K562 (cell line): ENCODE measurements around the gene NR3C1. TPM values are rescaled to one million over a fixed set of nuclear protein-coding genes. Genes with fewer than 3 reads are reported as not detected.

Source experiments
- ATAC-seq: fragments of 200-7000 bp; cut with Tn5 transposase; 3 replicates; pipeline ENCODE4 v1.9.1; 2020; ENCODE audit warnings: moderate library complexity
- BruUV-seq: library from RNA; stranded (reverse); fragments of 400-500 nt; replicated peaks from 2 replicates; lab custom pipeline; 2021; lab: Mats Ljungman, UMichigan
- CTCF ChIA-PET: fragments of 300-600 bp; formaldehyde crosslinking; extraction: SDS; loops from one replicate; lab custom pipeline; 2021; ENCODE audit warnings: low intra/inter-chr PET ratio; lab: Yijun Ruan, JAX
- POLR2A ChIA-PET: fragments of 300-600, 350-650 bp; sonication (Branson Sonifier 250); formaldehyde crosslinking; extraction: SDS; loops from one replicate; lab custom pipeline; 2021; ENCODE audit warnings: antibody characterized with exemption, inconsistent platforms; lab: Yijun Ruan, JAX
- DNase-seq, 4 experiments: peaks; one replicate each; pipeline versions ENCODE4 v3.0.0 to v3.0.0-alpha.2; 2011 to 2018; ENCODE audit warnings: low spot score in 3 of 4, mixed read lengths in 3 of 4; ENCODE audit errors: extremely low read depth in 1 of 4
- FAIRE-seq: peaks from 2 replicates; lab custom pipeline; 2011; peaks lifted over from hg19 to GRCh38; lab: Jason Lieb, UNC
- H2AFZ ChIP-seq: 2 replicates; pipeline ENCODE4 v1.6.0; 2011; ENCODE audit warnings: low read depth, low read length, control low read depth, inconsistent platforms
- H3K27ac ChIP-seq: fragments of 200-600 bp; 3 replicates; pipeline ENCODE4 v1.8.0; 2011; ENCODE audit warnings: low read depth, mild to moderate bottlenecking, control low read depth, inconsistent platforms, low read length, moderate library complexity, mixed read lengths; ENCODE audit errors: extremely low read depth
- H3K27me3 ChIP-seq, 2 experiments: fragments of 300-600 bp in 1 of 2; 2 replicates in 1 of 2; 3 replicates in 1 of 2; pipeline versions ENCODE4 v1.6.0 to v1.8.0; 2011; ENCODE audit warnings: inconsistent platforms in 2 of 2, low read length in 2 of 2, mild to moderate bottlenecking in 1 of 2, mixed read lengths in 1 of 2, moderate library complexity in 1 of 2; ENCODE audit not compliant: control insufficient read depth in 2 of 2, insufficient read depth in 2 of 2
- H3K36me3 ChIP-seq: fragments of 300-600 bp; 3 replicates; pipeline ENCODE4 v1.8.0; 2011; ENCODE audit warnings: mild to moderate bottlenecking, low read length, inconsistent platforms; ENCODE audit not compliant: control insufficient read depth, insufficient read depth
- H3K4me1 ChIP-seq, 2 experiments: fragments of 200-600 bp in 1 of 2; replicated peaks in 1 of 2; 2 replicates in 1 of 2; 3 replicates in 1 of 2; pipeline versions ENCODE4 v1.5.1 to v1.8.0; 2011; ENCODE audit warnings: inconsistent platforms in 2 of 2, low read length in 2 of 2, mild to moderate bottlenecking in 1 of 2, mixed read lengths in 1 of 2, moderate library complexity in 1 of 2; ENCODE audit not compliant: control insufficient read depth in 2 of 2, insufficient read depth in 2 of 2
- H3K4me2 ChIP-seq: 2 replicates; pipeline ENCODE4 v1.6.1; 2011; ENCODE audit warnings: low read length, control low read depth, inconsistent platforms, mixed read lengths; ENCODE audit not compliant: insufficient read depth
- H3K4me3 ChIP-seq: fragments of 200-600 bp; sonication (generic), shearing (Covaris generic); 2 replicates; pipeline ENCODE4 v1.5.1; 2016; ENCODE audit warnings: control low read depth, inconsistent platforms
- H3K79me2 ChIP-seq: fragments of 200-600 bp; 3 replicates; pipeline ENCODE4 v1.8.0; 2011; ENCODE audit warnings: low read length, inconsistent platforms; ENCODE audit not compliant: control insufficient read depth, insufficient read depth
- H3K9ac ChIP-seq, 2 experiments: 2 replicates each; pipeline versions ENCODE4 v1.6.0 to v1.6.1; 2011; ENCODE audit warnings: low read depth in 2 of 2, low read length in 2 of 2, control low read depth in 1 of 2, inconsistent platforms in 1 of 2, mild to moderate bottlenecking in 1 of 2, mixed read lengths in 1 of 2; ENCODE audit not compliant: insufficient read depth in 1 of 2
- H3K9me1 ChIP-seq: one replicate; pipeline ENCODE4 v1.6.0; 2011; ENCODE audit warnings: inconsistent platforms, mild to moderate bottlenecking, low read length, moderate library complexity; ENCODE audit not compliant: control insufficient read depth, insufficient read depth
- H3K9me3 ChIP-seq: replicated peaks from 2 replicates; pipeline ENCODE4 v1.5.1; 2011; ENCODE audit warnings: low read depth, low read length, inconsistent platforms; ENCODE audit not compliant: control insufficient read depth, insufficient read depth
- H4K20me1 ChIP-seq: replicated peaks from 2 replicates; pipeline ENCODE4 v1.6.1; 2011; ENCODE audit warnings: low read length, inconsistent platforms, mixed read lengths; ENCODE audit not compliant: control insufficient read depth, insufficient read depth
- GABPB1 ChIP-seq: sonication (generic); formaldehyde crosslinking; IDR thresholded peaks from 2 replicates; pipeline ENCODE4 v1.8.0; 2022; ENCODE audit warnings: mild to moderate bottlenecking, missing genetic modification reagents
- KLF13 ChIP-seq: fragments of 450-650 bp; IDR thresholded peaks from 2 replicates; pipeline ENCODE4 v1.6.1; 2016; ENCODE audit warnings: missing genetic modification characterization, low read depth, mild to moderate bottlenecking, missing compliant biosample characterization, moderate library complexity, borderline replicate concordance
- MEIS2 ChIP-seq: fragments of 450-650 bp; IDR thresholded peaks from 2 replicates; pipeline ENCODE4 v1.6.1; 2014; ENCODE audit warnings: mild to moderate bottlenecking; ENCODE audit not compliant: partially characterized antibody
- NFE2L1 ChIP-seq: fragments of 450-650 bp; IDR thresholded peaks from 2 replicates; pipeline ENCODE4 v1.6.1; 2016; ENCODE audit warnings: missing genetic modification characterization, low read depth, mild to moderate bottlenecking, missing compliant biosample characterization, moderate library complexity, borderline replicate concordance
- NR2C1 ChIP-seq, 2 experiments: fragments of 450-650 bp; IDR thresholded peaks; 2 replicates each; pipeline ENCODE4 v1.6.1; 2017; ENCODE audit warnings: mild to moderate bottlenecking in 2 of 2, antibody characterized with exemption in 1 of 2, inconsistent platforms in 1 of 2, missing compliant biosample characterization in 1 of 2, missing genetic modification characterization in 1 of 2
- SMARCB1 ChIP-seq: IDR thresholded peaks from 2 replicates; pipeline ENCODE4 v1.6.1; 2011; ENCODE audit warnings: improper control_type of control experiment, low read depth; ENCODE audit not compliant: insufficient read length
- SREBF2 ChIP-seq: sonication (generic); formaldehyde crosslinking; IDR thresholded peaks from 2 replicates; pipeline ENCODE4 v1.4.0; 2020; ENCODE audit warnings: mild to moderate bottlenecking, missing genetic modification reagents
- ZNF140 ChIP-seq: fragments of 250-450 bp; sonication (Bioruptor Pico); IDR thresholded peaks from 2 replicates; pipeline ENCODE4 v1.8.0; 2021; ENCODE audit warnings: moderate library complexity, mild to moderate bottlenecking, inconsistent platforms
- ZNF3 ChIP-seq: fragments of 250-450 bp; sonication (Bioruptor Pico); IDR thresholded peaks from 2 replicates; pipeline ENCODE4 v1.5.0; 2021; ENCODE audit warnings: mild to moderate bottlenecking, moderate library complexity
- ZNF311 ChIP-seq: fragments of 250-450 bp; sonication (Bioruptor Pico); IDR thresholded peaks from 2 replicates; pipeline ENCODE4 v1.4.0; 2020; ENCODE audit warnings: mild to moderate bottlenecking, moderate library complexity
- WGBS: fragments of 100-300 bp; shearing (Covaris generic); methylation state at CpG from one replicate; pipeline ENCODE4 v1.1.6; 2016; ENCODE audit warnings: low coverage, mixed read lengths; ENCODE audit not compliant: insufficient coverage; ENCODE audit errors: missing lambda C conversion rate; 5-methylcytosine and 5-hydroxymethylcytosine counted together
- in situ Hi-C: fragments of 300-500 bp; cut with MboI; formaldehyde crosslinking; loops from 4 replicates; pipeline ENCODE4 v1.15.0; 2018; ENCODE audit warnings: inconsistent platforms, mixed read lengths
- intact Hi-C: fragments of 100-400 bp; cut with micrococcal nuclease; formaldehyde crosslinking; loops from 2 replicates; pipeline ENCODE4 v1.14.2; 2022
- polyA plus RNA-seq, 8 experiments: library from polyadenylated mRNA; depleted of rRNA in 4 of 8; stranded (reverse) in 5 of 8; unstranded in 3 of 8; fragments of >200 nt; fragmentation: Nextera tagmentation in 2 of 8; fragmentation: Illumina TruSeq in 1 of 8; extraction: Ambion mirVana in 2 of 8; extraction: Trizol in 1 of 8; gene quantifications; 2 replicates each; pipeline versions ENCODE4 v1.2.1 to v1.2.3, GENCODE V29; 2011 to 2014; ENCODE audit warnings: inconsistent platforms in 1 of 8, missing spikeins in 1 of 8
- total RNA-seq, 7 experiments: library from RNA; depleted of rRNA in 6 of 7; stranded (reverse); fragments of >200 nt in 6 of 7; fragmentation: Illumina TruSeq in 2 of 7; extraction: Trizol in 2 of 7; gene quantifications; 2 replicates each; pipeline versions ENCODE4 v1.2.1 to v1.2.3, GENCODE V29; 2011 to 2021; ENCODE audit warnings: low replicate concordance in 1 of 7
- TF ChIP-seq, protein P1 (sequence below), 2 experiments: fragments of 450-650 bp; IDR thresholded peaks; 2 replicates each; pipeline ENCODE4 v1.6.1; 2016

Gene NR3C1
- total and polyA plus RNA-seq, 9 of the 15 experiments (the other 6 are each of a cell fraction or from before 2014, with no cell fraction given): 8.2 to 36.0 (median 15.0) TPM

DNA sequence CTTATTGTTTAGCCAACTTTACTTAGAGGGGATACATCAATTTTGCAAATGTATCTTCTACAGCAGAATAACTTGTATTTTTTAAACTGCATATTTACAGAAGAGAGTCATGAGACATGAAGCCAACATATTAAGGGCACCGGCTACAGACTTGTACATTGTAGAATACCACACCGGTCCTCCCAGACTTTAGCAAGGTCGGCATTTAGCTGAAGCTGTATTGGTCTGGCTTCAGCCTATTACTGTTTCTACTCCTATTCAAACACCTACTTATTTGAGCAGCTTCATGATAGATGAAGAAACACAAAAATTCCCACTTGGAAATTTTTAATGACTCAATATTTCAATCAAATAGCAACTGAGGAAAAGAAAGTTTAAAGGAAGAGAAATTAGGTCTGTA, 33.0 kb downstream of the NR3C1 start:
- Histone ChIP-seq H3K27me3 (no peaks in the 10 kb centered on the region), H3K36me3 (no peaks in the 10 kb centered on the region), H2AFZ (no peak overlapping the region), H3K4me3 (no peak overlapping the region), H3K9me1 (no peaks in the 10 kb centered on the region), H3K9me3 (no peaks in the 10 kb centered on the region), H3K4me1 (no peaks in the 10 kb centered on the region), H3K4me2 (no peak overlapping the region), H3K79me2 (peaks cover 74% of the 10 kb centered on the region), H3K9ac (no peak overlapping the region), H3K27ac (no peak overlapping the region), H4K20me1 (no peaks in the 10 kb centered on the region)
- TF ChIP-seq GABPB1: no peak
- DNase-seq: no peak
- intact Hi-C loops: no loop called here
- POLR2A ChIA-PET: interaction anchor here (0.9 kb wide), 1 partner anchor 17 kb away, joined by 3 read pairs; no protein-coding TSS in a partner anchor
- CTCF ChIA-PET: no interaction called here
- no peak for FAIRE-seq
- no peak for ATAC-seq
- WGBS: 80% methylated on average over 3 of the region's 3 CpGs
- in situ Hi-C loops: no loop called here
- BruUV-seq: no TSS peak

DNA sequence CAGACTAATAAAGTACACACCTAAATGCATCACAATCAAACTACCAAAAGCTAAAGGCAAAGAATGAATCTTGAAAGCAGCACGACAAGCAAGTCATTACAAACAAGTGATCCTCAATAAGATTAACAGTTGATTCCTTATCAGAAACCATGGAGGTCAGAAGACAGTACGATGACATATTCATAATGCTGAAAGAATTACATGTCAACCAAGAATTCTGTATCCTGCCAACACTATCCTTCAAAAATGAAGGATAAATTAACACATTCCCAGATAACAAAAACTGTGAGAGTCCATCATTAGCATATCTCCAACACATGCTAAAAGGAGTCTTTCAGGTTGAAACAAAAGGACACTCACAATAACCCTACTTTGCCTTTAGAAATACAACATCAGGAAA, 39.4 kb downstream of the NR3C1 start:
- no peak overlapping the region for H3K4me2 ChIP-seq
- no peak overlapping the region for H2AFZ ChIP-seq
- WGBS: 49% methylated on average over 2 of the region's 2 CpGs
- DNase-seq (no peak), ATAC-seq (no peak), FAIRE-seq (no peak)
- intact Hi-C loops (no loop called here), in situ Hi-C loops (no loop called here)
- no peak overlapping the region for H3K4me3 ChIP-seq
- no peaks in the 10 kb centered on the region for H3K9me1 ChIP-seq
- CTCF ChIA-PET: no interaction called here
- BruUV-seq: no TSS peak
- H3K79me2 ChIP-seq: peaks cover 85% of the 10 kb centered on the region
- H3K36me3 ChIP-seq: no peaks in the 10 kb centered on the region
- no peak overlapping the region for H3K9ac ChIP-seq
- no peak overlapping the region for H3K27ac ChIP-seq
- no peaks in the 10 kb centered on the region for H3K27me3 ChIP-seq
- H3K9me3 ChIP-seq: no peaks in the 10 kb centered on the region
- H3K4me1 ChIP-seq: peaks cover 0 to 14% of the 10 kb centered on the region in 2 experiments; a peak in 3 of 5 replicates
- POLR2A ChIA-PET: interaction anchor here (1.0 to 2.5 kb wide), 2 partner anchors 10 to 14 kb away, joined by 4 to 6 read pairs; no protein-coding TSS in a partner anchor
- no peaks in the 10 kb centered on the region for H4K20me1 ChIP-seq
- no peak for TF ChIP-seq SMARCB1
- no peak for TF ChIP-seq ZNF140 (CRISPR knock-in tag)
- TF ChIP-seq ZNF311 (CRISPR knock-in tag): no peak
- no peak for TF ChIP-seq NFE2L1 (tag)
- TF ChIP-seq MEIS2: peak; percentile 36
- TF ChIP-seq KLF13: no peak
- TF ChIP-seq, protein P1, sequence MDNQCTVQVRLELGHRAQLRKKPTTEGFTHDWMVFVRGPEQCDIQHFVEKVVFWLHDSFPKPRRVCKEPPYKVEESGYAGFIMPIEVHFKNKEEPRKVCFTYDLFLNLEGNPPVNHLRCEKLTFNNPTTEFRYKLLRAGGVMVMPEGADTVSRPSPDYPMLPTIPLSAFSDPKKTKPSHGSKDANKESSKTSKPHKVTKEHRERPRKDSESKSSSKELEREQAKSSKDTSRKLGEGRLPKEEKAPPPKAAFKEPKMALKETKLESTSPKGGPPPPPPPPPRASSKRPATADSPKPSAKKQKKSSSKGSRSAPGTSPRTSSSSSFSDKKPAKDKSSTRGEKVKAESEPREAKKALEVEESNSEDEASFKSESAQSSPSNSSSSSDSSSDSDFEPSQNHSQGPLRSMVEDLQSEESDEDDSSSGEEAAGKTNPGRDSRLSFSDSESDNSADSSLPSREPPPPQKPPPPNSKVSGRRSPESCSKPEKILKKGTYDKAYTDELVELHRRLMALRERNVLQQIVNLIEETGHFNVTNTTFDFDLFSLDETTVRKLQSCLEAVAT (IDR thresholded peaks at IDR 0.05): no peak
- no peak for TF ChIP-seq SREBF2
- no peak for TF ChIP-seq ZNF3 (CRISPR knock-in tag)
- TF ChIP-seq NR2C1 (IDR thresholded peaks at IDR 0.05): no peak
- peak; percentile 51; the same call in 1 of the 2 replicates for TF ChIP-seq NR2C1 (tag; IDR thresholded peaks at IDR 0.05)
